Ishikawa (cell line): ENCODE data around the gene UQCRFS1.

Experiments
- CEBPB ChIP-seq: IDR thresholded peaks from 2 replicates; pipeline ENCODE4 v1.6.1; 2012
- CREB1 ChIP-seq: IDR thresholded peaks from 2 replicates; pipeline ENCODE4 v1.6.1; 2012; ENCODE audit warnings: low read depth
- EGR1 ChIP-seq: IDR thresholded peaks from 2 replicates; pipeline ENCODE4 v1.6.1; 2012
- EP300 ChIP-seq: IDR thresholded peaks from 2 replicates; pipeline ENCODE4 v1.6.1; 2012; ENCODE audit warnings: borderline replicate concordance
- FOXM1 ChIP-seq: IDR thresholded peaks from 2 replicates; pipeline ENCODE4 v1.6.1; 2012; ENCODE audit warnings: low read depth, borderline replicate concordance
- NFIC ChIP-seq: IDR thresholded peaks from 2 replicates; pipeline ENCODE4 v1.6.1; 2012
- RAD21 ChIP-seq: IDR thresholded peaks from 2 replicates; pipeline ENCODE4 v1.6.1; 2012; ENCODE audit warnings: low read depth
- TAF1 ChIP-seq: IDR thresholded peaks from 2 replicates; pipeline ENCODE4 v1.6.1; 2012; ENCODE audit warnings: low read depth, mild to moderate bottlenecking
- TCF12 ChIP-seq: IDR thresholded peaks from 2 replicates; pipeline ENCODE4 v1.6.1; 2012; ENCODE audit warnings: low read depth
- TEAD4 ChIP-seq: IDR thresholded peaks from 2 replicates; pipeline ENCODE4 v1.6.1; 2012
- YY1 ChIP-seq: IDR thresholded peaks from 2 replicates; pipeline ENCODE4 v1.6.1; 2012; ENCODE audit warnings: low read depth
- ZBTB7A ChIP-seq: IDR thresholded peaks from 2 replicates; pipeline ENCODE4 v1.6.1; 2012; ENCODE audit warnings: low read depth
- TF ChIP-seq, protein P1 (sequence below): IDR thresholded peaks from 2 replicates; pipeline ENCODE4 v1.6.1; 2012
- TF ChIP-seq, protein P2 (sequence below): IDR thresholded peaks from 2 replicates; pipeline ENCODE4 v1.6.1; 2012; ENCODE audit warnings: low read depth, mild to moderate bottlenecking
- TF ChIP-seq, protein P3 (sequence below): IDR thresholded peaks from 2 replicates; pipeline ENCODE4 v1.6.1; 2012

UQCRFS1 gene

DNA sequence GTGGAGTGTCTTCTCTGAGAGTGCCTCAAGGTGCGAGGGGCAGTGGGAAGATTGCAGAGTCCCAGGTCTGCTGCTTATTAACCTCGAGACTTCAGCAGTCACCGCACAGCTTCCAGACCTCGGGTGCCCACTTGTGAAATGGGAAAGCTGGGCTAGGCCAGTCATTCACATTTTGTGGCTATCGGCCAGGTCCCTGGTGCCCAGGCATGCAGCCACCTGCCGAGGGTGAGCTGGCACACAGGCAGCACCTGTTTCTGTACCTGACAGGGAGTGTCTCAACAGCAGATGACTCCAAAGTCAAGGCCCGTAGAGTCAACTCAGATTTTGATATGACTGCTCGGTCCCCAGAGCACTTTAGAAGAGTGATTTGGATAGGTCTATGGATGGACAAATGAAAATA, 21.9 kb downstream of the UQCRFS1 start:
- TF ChIP-seq, protein P1, sequence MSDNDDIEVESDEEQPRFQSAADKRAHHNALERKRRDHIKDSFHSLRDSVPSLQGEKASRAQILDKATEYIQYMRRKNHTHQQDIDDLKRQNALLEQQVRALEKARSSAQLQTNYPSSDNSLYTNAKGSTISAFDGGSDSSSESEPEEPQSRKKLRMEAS, result no peak
- TF ChIP-seq, protein P2, sequence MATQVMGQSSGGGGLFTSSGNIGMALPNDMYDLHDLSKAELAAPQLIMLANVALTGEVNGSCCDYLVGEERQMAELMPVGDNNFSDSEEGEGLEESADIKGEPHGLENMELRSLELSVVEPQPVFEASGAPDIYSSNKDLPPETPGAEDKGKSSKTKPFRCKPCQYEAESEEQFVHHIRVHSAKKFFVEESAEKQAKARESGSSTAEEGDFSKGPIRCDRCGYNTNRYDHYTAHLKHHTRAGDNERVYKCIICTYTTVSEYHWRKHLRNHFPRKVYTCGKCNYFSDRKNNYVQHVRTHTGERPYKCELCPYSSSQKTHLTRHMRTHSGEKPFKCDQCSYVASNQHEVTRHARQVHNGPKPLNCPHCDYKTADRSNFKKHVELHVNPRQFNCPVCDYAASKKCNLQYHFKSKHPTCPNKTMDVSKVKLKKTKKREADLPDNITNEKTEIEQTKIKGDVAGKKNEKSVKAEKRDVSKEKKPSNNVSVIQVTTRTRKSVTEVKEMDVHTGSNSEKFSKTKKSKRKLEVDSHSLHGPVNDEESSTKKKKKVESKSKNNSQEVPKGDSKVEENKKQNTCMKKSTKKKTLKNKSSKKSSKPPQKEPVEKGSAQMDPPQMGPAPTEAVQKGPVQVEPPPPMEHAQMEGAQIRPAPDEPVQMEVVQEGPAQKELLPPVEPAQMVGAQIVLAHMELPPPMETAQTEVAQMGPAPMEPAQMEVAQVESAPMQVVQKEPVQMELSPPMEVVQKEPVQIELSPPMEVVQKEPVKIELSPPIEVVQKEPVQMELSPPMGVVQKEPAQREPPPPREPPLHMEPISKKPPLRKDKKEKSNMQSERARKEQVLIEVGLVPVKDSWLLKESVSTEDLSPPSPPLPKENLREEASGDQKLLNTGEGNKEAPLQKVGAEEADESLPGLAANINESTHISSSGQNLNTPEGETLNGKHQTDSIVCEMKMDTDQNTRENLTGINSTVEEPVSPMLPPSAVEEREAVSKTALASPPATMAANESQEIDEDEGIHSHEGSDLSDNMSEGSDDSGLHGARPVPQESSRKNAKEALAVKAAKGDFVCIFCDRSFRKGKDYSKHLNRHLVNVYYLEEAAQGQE, result no peak
- TF ChIP-seq EGR1 (no peak), TAF1 (no peak), CREB1 (no peak), NFIC (no peak), CEBPB (no peak), YY1 (no peak), FOXM1 (no peak), TCF12 (no peak), RAD21 (no peak), TEAD4 (no peak), EP300 (no peak)
- TF ChIP-seq, protein P3, sequence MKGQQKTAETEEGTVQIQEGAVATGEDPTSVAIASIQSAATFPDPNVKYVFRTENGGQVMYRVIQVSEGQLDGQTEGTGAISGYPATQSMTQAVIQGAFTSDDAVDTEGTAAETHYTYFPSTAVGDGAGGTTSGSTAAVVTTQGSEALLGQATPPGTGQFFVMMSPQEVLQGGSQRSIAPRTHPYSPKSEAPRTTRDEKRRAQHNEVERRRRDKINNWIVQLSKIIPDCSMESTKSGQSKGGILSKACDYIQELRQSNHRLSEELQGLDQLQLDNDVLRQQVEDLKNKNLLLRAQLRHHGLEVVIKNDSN, result no peak

DNA sequence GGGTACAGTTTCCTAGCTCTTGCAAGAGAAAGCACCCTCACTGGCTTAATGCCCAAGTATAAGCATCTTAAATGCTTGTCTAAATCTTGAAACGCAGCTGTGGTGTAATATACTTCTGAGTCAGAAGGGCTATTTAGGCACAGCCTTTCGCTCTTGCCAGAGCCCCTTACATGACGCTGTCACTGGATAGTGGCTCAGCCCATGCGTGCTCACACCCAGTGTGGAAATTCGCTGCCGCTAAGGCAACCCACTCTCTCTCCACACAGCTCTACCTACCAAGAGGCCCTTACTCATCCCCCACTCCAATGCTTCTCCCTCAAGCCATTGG, 24.0 kb downstream of the UQCRFS1 start:
- TF ChIP-seq, protein P1, result no peak
- TF ChIP-seq, protein P3, result no peak
- TF ChIP-seq TEAD4 (no peak), ZBTB7A (no peak), CREB1 (no peak), EP300 (no peak), TCF12 (no peak), CEBPB (no peak), EGR1 (no peak)

DNA sequence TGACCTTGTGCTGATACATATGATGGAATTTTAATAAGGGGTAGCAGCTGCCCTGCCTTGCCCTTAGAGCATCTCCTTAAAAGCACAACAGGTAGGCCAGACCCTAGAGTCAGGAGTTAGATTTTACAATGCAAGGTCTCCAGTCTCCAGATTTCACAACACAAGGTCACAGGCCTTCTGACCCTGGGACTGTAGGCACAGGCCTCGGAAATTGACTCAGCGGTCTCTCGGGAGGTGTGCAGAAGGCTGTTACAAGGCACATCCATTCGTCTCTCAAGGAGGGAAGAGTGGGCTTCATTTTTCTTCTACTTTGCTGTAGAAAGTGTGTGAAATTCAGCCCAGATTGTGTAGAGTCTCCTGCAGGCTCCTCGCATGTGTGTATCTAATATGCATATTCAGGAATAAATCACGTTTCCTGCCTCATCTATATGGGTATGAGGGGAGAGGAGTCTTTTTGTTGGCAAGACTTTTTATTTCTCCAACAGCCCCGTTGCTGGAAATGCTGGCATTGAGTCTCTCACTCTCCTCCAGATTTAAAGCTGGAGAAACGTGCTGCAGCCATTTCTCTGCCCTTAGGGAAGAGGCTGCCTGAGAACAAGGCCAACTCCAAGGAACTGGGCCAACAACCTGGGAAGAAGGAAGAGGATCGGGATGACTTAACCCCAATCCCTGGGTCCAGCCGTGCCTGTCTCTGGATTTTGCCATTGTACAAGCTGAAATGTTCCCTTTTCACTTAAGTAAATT, 24.5 kb downstream of the UQCRFS1 start:
- TF ChIP-seq ZBTB7A (no peak), NFIC (no peak), TAF1 (no peak), EGR1 (no peak), EP300 (no peak), RAD21 (no peak), FOXM1 (no peak), YY1 (no peak), TCF12 (no peak)
- TF ChIP-seq, protein P3, result no peak

DNA sequence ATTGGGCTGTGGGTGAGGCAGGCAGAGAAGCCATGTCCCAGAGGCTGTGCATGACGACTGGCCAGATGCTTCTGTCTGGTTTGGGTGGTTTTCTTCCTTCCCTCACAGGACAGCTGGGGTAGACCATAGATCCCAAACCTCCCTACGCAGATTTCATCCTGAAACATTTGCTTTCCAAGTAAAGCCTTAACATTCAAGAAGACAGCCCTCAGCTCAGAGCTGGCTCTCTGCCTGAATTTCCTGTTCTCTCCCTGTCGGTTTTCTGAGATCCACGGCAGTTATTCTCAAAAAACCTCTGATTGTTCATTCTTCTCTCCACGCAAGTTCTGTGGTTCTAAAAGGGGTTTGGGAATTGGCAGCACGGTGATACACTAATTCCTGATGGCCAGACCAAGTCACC, 25.3 kb downstream of the UQCRFS1 start:
- TF ChIP-seq ZBTB7A (no peak), TCF12 (no peak), CEBPB (no peak), CREB1 (no peak), RAD21 (no peak), EGR1 (no peak), NFIC (no peak), TAF1 (no peak), TEAD4 (no peak), YY1 (no peak), FOXM1 (no peak), EP300 (no peak)
- TF ChIP-seq, protein P1, result no peak
- TF ChIP-seq, protein P2, result no peak
- TF ChIP-seq, protein P3, result no peak

DNA sequence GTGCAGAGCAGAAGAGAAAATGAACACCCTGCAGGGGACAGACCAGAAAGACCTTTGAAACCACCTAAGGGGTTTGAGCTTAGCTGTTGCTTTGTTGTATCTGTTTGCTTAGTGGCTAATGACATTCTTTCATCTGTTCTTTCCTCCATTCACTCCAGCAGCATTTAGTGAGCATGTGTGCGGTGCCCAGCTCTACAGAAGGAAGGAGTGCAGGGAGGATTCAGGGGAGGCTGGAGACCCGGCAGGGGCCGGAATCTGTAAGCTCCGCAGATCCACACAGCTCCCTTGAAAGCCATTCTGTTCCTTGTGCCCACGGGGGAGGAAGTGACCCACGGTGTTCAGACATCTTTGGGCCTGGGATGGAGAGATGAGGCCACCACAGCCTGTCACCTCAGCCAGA, 27.5 kb downstream of the UQCRFS1 start:
- TF ChIP-seq RAD21 (no peak), TEAD4 (no peak), FOXM1 (no peak), TCF12 (no peak), ZBTB7A (no peak), CREB1 (no peak), EGR1 (no peak), TAF1 (no peak), NFIC (no peak), EP300 (no peak), CEBPB (no peak), YY1 (no peak)
- TF ChIP-seq, protein P1, result no peak
- TF ChIP-seq, protein P3, result no peak
- TF ChIP-seq, protein P2, result no peak
